ENCODE measurements around the gene FADS1.

The FADS1 gene

GRCh38 chr11:61844909-61845565 is 28.2 kb upstream of the FADS1 start:
- no peak overlapping the region for H3K4me3 ChIP-seq (replicated peaks in 1 of 2; ENCODE audit: low read depth in 2 of 2, low read length in 2 of 2)
- no peak for DNase-seq (ENCODE audit: low read depth in 2 of 2)
- no peak for TF ChIP-seq CTCF (IDR thresholded peaks at IDR 0.05; ENCODE audit: low read depth, low read length)

GRCh38 chr11:61842528-61842820 is 25.7 kb upstream of the FADS1 start:
- no peak overlapping the region for H3K4me3 ChIP-seq (replicated peaks in 1 of 2; ENCODE audit: low read depth in 2 of 2, low read length in 2 of 2)
- TF ChIP-seq CTCF (IDR thresholded peaks at IDR 0.05; ENCODE audit: low read depth, low read length) = no peak
- DNase-seq (ENCODE audit: low read depth in 2 of 2) = no peak

- TF ChIP-seq CTCF (IDR thresholded peaks at IDR 0.05; ENCODE audit: low read depth, low read length) = no peak
- no peak for DNase-seq (ENCODE audit: low read depth in 2 of 2)
- no peak overlapping the region for H3K4me3 ChIP-seq (replicated peaks in 1 of 2; ENCODE audit: low read depth in 2 of 2, low read length in 2 of 2)
These were observed 25.1 kb upstream of the FADS1 start for GRCh38 chr11:61841636-61842527.

GRCh38 chr11:61840371-61840770 is 23.6 kb upstream of the FADS1 start:
- TF ChIP-seq CTCF (IDR thresholded peaks at IDR 0.05; ENCODE audit: low read depth, low read length) = no peak
- no peak overlapping the region for H3K4me3 ChIP-seq (replicated peaks in 1 of 2; ENCODE audit: low read depth in 2 of 2, low read length in 2 of 2)
- no peak for DNase-seq (ENCODE audit: low read depth in 2 of 2)

GRCh38 chr11:61839742-61840141 is 22.9 kb upstream of the FADS1 start:
- no peak for TF ChIP-seq CTCF (IDR thresholded peaks at IDR 0.05; ENCODE audit: low read depth, low read length)
- DNase-seq (ENCODE audit: low read depth in 2 of 2) = no peak
- H3K4me3 ChIP-seq (replicated peaks in 1 of 2; ENCODE audit: low read depth in 2 of 2, low read length in 2 of 2) = no peak overlapping the region

- DNase-seq (ENCODE audit: low read depth in 2 of 2) = no peak
- no peak for TF ChIP-seq CTCF (IDR thresholded peaks at IDR 0.05; ENCODE audit: low read depth, low read length)
- no peak overlapping the region for H3K4me3 ChIP-seq (replicated peaks in 1 of 2; ENCODE audit: low read depth in 2 of 2, low read length in 2 of 2)
These were observed 22.1 kb upstream of the FADS1 start for GRCh38 chr11:61838921-61839320.
